Neural cell (in vitro differentiated cells): ENCODE measurements around the gene CTNNBL1.

ENCODE experiments used
- EP300 ChIP-seq: fragments of 450-650 bp; conservative IDR thresholded peaks from 2 replicates; pipeline ENCODE4 v1.6.1; 2014; ENCODE audit warnings: antibody characterized with exemption, mild to moderate bottlenecking, moderate library complexity; ENCODE audit not compliant: poor library complexity, severe bottlenecking
- EZH2 ChIP-seq: fragments of 200-600, 300-800 bp; shearing (Covaris generic), sonication (generic); IDR thresholded peaks from 2 replicates; pipeline ENCODE4 v1.6.1; 2014; ENCODE audit warnings: antibody characterized with exemption, low read length, borderline replicate concordance, mild to moderate bottlenecking; ENCODE audit not compliant: insufficient read depth, poor library complexity, severe bottlenecking
- MXI1 ChIP-seq: fragments of 450-650 bp; conservative IDR thresholded peaks from 2 replicates; pipeline ENCODE4 v1.6.1; 2014; ENCODE audit warnings: antibody characterized with exemption, mild to moderate bottlenecking; ENCODE audit not compliant: poor library complexity, severe bottlenecking
- POLR2AphosphoS5 ChIP-seq: IDR thresholded peaks from 2 replicates; pipeline ENCODE4 v1.6.1; 2012
- RAD21 ChIP-seq: fragments of 450-650 bp; conservative IDR thresholded peaks from 2 replicates; pipeline ENCODE4 v1.6.1; 2014; ENCODE audit warnings: antibody characterized with exemption, mild to moderate bottlenecking, moderate library complexity
- REST ChIP-seq: IDR thresholded peaks from 2 replicates; pipeline ENCODE4 v1.6.1; 2012; ENCODE audit warnings: borderline replicate concordance
- SMC3 ChIP-seq: fragments of 450-650 bp; conservative IDR thresholded peaks from 2 replicates; pipeline ENCODE4 v1.6.1; 2014; ENCODE audit warnings: antibody characterized with exemption, mild to moderate bottlenecking, moderate library complexity; ENCODE audit not compliant: poor library complexity
- TAF1 ChIP-seq: IDR thresholded peaks from 2 replicates; pipeline ENCODE4 v1.6.1; 2012; ENCODE audit warnings: low read depth
- TF ChIP-seq, protein P1 (sequence below): fragments of 450-650 bp; IDR thresholded peaks from 2 replicates; pipeline ENCODE4 v1.5.1; 2014; ENCODE audit warnings: antibody characterized with exemption, mild to moderate bottlenecking, moderate library complexity; ENCODE audit not compliant: poor library complexity, severe bottlenecking

DNA sequence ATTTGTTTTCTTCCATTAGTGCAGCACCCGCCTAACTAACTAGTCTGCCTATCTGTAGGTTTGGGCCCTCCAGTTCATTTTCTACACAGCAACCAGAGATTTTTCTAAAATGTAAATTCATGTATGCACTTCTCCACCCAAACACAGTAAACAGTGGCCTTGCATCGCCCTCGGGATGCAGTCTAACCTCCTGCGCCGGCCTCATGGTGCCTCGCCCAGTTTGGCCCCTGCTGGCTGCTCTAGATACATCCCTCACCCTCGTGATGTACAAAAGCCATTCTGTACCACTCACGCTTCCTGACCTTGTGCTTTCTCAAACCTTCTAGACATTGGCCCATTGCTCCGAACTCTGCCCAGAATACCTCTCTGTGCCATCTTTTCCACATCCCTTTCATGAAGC lies 155.3 kb downstream of the CTNNBL1 start:
- TF ChIP-seq, protein P1, sequence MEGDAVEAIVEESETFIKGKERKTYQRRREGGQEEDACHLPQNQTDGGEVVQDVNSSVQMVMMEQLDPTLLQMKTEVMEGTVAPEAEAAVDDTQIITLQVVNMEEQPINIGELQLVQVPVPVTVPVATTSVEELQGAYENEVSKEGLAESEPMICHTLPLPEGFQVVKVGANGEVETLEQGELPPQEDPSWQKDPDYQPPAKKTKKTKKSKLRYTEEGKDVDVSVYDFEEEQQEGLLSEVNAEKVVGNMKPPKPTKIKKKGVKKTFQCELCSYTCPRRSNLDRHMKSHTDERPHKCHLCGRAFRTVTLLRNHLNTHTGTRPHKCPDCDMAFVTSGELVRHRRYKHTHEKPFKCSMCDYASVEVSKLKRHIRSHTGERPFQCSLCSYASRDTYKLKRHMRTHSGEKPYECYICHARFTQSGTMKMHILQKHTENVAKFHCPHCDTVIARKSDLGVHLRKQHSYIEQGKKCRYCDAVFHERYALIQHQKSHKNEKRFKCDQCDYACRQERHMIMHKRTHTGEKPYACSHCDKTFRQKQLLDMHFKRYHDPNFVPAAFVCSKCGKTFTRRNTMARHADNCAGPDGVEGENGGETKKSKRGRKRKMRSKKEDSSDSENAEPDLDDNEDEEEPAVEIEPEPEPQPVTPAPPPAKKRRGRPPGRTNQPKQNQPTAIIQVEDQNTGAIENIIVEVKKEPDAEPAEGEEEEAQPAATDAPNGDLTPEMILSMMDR, result no peak
- TF ChIP-seq EP300 (no peak), POLR2AphosphoS5 (no peak), REST (no peak), TAF1 (no peak), EZH2 (no peak), RAD21 (no peak), SMC3 (no peak), MXI1 (no peak)
